HG03460 (cell line): Measurements from ENCODE around the gene CDK17.
"Not testable (repeated sequence)": the region's sequence is repeated elsewhere in the genome, so short reads cannot be mapped to it uniquely, and the experiment has no call there.

Experiments
- ATAC-seq: cut with Tn5 transposase; IDR thresholded peaks from one replicate; pipeline ENCODE4 v1.9.1; 2021; ENCODE audit not compliant: unreplicated experiment

CDK17 gene

DNA sequence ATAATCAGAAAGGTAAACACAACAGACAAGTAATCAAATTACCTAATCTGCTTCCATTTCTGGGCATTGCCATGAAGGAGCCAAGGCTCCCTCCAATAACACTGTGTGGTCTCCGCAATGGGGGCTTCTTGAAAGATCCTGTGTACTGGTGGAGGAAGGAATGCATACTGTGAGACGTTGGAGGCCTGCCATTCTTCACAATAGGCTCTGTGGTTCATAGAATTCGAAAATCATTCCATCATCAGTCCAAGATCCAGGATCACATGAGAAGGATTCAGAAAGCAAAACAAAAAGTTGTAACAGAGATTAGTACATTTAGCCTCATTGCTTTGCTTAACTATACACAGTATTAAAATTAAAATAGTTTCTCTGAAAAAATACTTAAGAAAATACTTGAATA lies 76.3 kb downstream of the CDK17 start:
- no peak for ATAC-seq

- no peak for ATAC-seq
Measured at GRCh38 chr12:96322720-96323119, 77.5 kb downstream of the CDK17 start.

DNA sequence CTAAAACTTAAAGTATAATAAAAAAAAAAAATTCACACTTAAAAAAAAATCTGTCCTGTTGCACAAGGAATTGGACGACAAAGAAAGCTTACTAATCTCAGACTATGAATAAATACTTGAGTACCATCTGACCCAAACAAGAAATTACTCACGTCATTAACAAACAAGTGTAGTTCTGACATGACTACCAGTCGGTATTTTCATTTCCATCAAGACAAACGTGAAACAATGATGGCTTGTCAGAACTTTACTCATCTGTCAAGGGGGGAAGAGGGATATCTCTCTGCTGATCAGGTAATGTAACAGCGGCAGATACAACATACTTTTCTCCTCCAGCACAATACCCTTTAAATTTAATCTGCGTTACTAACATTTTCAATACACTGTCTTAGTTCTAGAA lies 78.3 kb downstream of the CDK17 start:
- ATAC-seq: no peak

DNA sequence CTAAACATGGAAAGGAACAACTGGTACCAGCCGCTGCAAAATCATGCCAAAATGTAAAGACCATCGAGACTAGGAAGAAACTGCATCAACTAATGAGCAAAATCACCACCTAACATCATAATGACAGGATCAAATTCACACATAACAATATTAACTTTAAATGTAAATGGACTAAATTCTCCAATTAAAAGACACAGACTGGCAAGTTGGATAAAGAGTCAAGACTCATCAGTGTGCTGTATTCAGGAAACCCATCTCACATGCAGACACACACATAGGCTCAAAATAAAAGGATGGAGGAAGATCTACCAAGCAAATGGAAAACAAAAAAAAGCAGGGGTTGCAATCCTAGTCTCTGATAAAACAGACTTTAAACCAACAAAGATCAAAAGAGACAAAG lies 82.4 kb downstream of the CDK17 start:
- not testable (repeated sequence) for ATAC-seq

DNA sequence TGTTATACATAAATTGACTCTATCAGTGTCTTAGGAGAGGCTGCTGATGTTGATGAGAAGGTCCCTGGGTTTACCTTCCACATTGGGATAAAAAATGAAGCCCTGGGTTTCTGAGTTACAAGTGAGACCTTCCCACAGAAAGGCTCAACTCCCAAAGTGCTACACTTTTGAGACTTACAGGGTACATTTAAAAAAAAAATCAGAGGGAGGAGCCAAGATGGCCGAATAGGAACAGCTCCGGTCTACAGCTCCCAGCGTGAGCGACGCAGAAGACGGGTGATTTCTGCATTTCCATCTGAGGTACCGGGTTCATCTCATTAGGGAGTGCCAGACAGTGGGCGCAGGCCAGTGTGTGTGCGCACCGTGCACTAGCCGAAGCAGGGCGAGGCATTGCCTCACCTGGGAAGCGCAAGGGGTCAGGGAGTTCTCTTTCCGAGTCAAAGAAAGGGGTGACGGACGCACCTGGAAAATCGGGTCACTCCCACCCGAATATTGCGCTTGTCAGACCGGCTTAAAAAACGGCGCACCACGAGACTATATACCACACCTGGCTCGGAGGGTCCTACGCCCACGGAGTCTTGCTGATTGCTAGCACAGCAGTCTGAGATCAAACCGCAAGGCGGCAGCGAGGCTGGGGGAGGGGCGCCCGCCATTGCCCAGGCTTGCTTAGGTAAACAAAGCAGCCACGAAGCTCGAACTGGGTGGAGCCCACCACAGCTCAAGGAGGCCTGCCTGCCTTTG lies 84.3 kb downstream of the CDK17 start:
- ATAC-seq: not testable (repeated sequence)

- no peak for ATAC-seq
Measured at GRCh38 chr12:96314723-96315122, 85.5 kb downstream of the CDK17 start.

- ATAC-seq: no peak
Measured at GRCh38 chr12:96313606-96314005, 86.6 kb downstream of the CDK17 start.

GRCh38 chr12:96311191-96311590 lies 89.0 kb downstream of the CDK17 start:
- no peak for ATAC-seq

DNA sequence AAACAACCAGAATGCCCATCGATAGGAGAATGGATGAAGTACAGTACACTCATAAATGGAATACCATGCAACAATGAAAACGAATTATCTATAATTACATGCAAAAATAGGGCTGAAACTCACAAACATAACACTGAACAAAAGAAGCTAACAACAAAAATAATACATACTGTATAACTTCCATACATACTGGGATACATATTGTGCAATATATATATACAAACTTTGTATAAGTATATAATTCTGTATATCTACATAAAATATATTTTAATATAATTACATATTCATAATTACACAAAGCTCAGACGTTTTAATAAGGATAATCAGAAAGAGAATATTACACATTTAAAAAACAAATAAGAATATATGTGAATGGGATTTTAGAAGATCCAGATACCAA lies 90.2 kb downstream of the CDK17 start:
- ATAC-seq: no peak

- ATAC-seq: no peak
Measured at GRCh38 chr12:96308881-96309280, 91.4 kb downstream of the CDK17 start.

- no peak for ATAC-seq
Measured at GRCh38 chr12:96305665-96306064, 94.6 kb downstream of the CDK17 start.

DNA sequence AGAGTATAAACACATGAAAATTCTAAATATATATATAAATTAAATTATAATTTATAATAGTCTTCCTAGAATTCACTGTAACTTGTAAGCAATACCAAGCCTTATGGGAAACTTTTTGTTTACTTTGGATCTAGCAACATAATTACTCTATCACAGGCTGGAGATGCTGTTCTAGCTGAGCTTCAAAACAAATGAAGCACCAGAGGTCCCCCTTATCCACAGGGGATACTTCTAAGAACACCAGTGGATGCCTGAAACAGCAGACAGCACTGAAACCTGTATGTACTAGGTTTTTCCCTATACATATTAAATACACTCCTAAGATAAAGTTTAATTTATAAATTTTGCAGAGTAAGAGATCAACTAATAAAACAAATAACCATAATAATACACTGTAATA lies 96.6 kb downstream of the CDK17 start:
- ATAC-seq: no peak

GRCh38 chr12:96302687-96303310 lies 97.4 kb downstream of the CDK17 start:
- ATAC-seq: no peak

DNA sequence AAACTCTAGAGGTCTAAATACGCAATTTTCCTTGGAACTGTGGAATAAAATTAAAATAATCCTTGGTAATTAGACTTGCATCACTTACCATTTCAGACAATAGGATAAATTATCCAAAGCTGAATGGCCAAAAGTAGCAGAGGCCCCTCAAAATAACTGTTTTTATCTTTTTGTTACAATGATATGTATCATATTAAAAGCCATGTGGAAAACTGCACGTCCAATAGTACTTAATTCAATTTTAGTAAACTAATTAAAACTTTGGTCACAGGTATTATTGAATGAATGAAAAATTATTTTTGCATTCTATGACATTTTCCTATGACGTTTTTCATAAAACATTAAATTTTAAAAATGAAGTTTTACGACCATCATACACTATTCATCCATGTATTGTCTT lies 98.5 kb downstream of the CDK17 start:
- ATAC-seq: no peak

GRCh38 chr12:96300064-96300463 lies 100.2 kb downstream of the CDK17 start:
- no peak for ATAC-seq

DNA sequence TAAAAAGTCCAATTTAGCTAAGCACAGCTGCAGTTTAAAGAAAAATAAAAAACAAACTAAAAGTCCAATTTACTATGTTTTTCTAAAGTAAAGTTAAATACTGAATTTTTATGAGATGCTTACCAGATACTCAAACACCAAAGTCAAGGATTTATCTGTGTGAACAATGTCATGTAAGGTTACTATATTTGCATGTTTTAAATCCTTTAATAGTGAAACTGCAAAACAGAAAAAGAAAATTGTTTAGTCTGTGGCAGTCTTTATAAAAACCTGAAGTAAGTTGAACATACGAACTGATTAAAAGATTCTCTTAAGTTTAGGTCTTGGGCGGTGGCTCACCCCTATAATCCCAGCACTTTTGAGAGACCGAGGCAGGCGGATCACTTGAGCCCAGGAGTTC lies 102.7 kb downstream of the CDK17 start:
- no peak for ATAC-seq

DNA sequence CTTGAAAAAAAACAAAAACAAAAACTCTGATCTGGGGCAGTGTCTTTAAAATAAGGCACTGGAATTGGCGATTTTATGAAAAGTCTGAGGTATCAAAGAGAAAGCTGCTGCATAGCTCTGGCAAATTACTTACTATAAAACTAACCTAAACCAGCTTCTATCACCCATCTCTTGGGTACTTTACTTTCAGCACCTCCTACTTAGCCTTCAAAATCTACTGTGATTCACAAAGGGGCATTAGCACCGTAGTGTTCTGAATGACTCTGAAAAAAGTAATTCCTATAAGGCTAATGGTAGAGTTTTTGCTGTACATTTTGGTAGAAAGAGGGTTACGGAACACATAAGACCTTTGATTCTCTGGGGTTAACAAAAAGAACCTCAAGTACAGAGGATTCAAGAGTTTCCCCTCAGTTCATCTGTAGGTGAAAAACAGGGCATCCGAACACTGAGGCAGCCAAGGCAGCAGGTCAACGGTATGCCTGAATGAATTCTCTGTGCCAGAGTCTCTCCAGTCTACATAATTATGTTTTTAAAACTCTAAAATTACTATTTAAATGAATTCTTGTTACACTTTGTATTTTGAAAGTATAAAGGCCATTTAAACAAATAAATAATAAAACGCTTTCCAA lies 104.6 kb downstream of the CDK17 start:
- no peak for ATAC-seq

GRCh38 chr12:96294831-96295230 lies 105.4 kb downstream of the CDK17 start:
- ATAC-seq: no peak

GRCh38 chr12:96293093-96293492 lies 107.1 kb downstream of the CDK17 start:
- no peak for ATAC-seq

- ATAC-seq: no peak
Measured at GRCh38 chr12:96289067-96289466, 111.2 kb downstream of the CDK17 start.

DNA sequence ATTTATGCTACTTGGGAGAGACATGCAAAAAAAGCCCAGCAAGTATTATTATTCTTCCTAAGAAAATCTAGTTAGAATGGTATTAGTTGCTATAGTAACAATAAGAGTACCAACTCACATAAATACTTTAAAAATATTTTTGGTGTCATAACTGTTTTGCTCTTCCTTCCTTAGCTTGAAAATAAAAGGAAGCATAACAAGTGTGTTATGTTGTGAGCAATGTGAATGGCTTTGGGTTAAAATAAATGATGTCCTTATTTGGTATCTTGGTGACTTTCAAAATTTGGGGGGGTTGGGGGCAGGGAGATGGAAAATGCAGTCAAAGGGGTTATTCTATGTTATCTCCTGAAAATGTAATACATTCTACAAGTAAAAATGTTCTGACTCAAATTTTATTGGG lies 115.1 kb downstream of the CDK17 start:
- ATAC-seq: no peak

GRCh38 chr12:96274331-96274730 lies 125.9 kb downstream of the CDK17 start:
- ATAC-seq: no peak
